Retinal pigment epithelial cell (primary cell): ENCODE results near the gene FASN.

ENCODE experiments used
- DNase-seq: peaks from one replicate; pipeline ENCODE4 v3.0.0-alpha.2; 2010; ENCODE audit warnings: low read depth
- H3K4me3 ChIP-seq: 2 replicates; pipeline ENCODE4 v1.5.1; 2011; ENCODE audit warnings: mild to moderate bottlenecking, low read length, control low read depth, moderate library complexity
- CTCF ChIP-seq: conservative IDR thresholded peaks from 2 replicates; pipeline ENCODE4 v1.5.1; 2011; ENCODE audit warnings: low read depth, low read length, control low read depth, inconsistent platforms

FASN gene

GRCh38 chr17:82121660-82122629 lies 23.9 kb upstream of the FASN start:
- DNase-seq = no peak
- no peak overlapping the region for H3K4me3 ChIP-seq
- TF ChIP-seq CTCF = no peak

- TF ChIP-seq CTCF = no peak
- H3K4me3 ChIP-seq = no peak overlapping the region
- DNase-seq = no peak
These were observed 23.2 kb upstream of the FASN start for GRCh38 chr17:82121246-82121645.

GRCh38 chr17:82120148-82120547 lies 22.1 kb upstream of the FASN start:
- H3K4me3 ChIP-seq = no peak overlapping the region
- no peak for DNase-seq
- TF ChIP-seq CTCF = no peak

- DNase-seq = no peak
- H3K4me3 ChIP-seq = peak overlapping the region; percentile 20
- TF ChIP-seq CTCF = no peak
These were observed 20.9 kb upstream of the FASN start for GRCh38 chr17:82118815-82119380.

GRCh38 chr17:82118168-82118814 lies 20.3 kb upstream of the FASN start:
- peak overlapping the region; percentile 20 for H3K4me3 ChIP-seq
- DNase-seq = no peak
- TF ChIP-seq CTCF = no peak

GRCh38 chr17:82117139-82118090 lies 19.4 kb upstream of the FASN start:
- DNase-seq = no peak
- H3K4me3 ChIP-seq = no peak overlapping the region
- no peak for TF ChIP-seq CTCF
